ENCODE results near the gene C6orf120.

DNA sequence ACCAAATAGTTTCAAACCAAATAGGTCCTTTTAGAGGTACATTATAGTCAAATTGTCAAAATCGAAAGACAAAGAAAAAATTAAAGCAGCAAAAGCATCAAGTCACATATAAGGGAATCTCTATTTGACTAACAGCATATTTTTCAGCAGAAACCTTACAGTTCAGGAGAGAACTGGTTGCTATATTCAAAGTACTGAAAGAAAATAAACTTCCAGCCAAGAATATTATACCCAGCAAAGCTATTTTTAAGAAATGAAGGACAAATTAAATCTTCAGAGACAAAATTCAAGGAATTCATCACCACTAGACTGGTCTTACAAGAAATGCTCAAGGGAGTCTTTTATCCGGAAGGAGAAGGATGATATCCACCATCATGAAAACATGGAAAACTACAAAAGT lies 16.1 kb upstream of the C6orf120 start:
- TF ChIP-seq, protein P1, sequence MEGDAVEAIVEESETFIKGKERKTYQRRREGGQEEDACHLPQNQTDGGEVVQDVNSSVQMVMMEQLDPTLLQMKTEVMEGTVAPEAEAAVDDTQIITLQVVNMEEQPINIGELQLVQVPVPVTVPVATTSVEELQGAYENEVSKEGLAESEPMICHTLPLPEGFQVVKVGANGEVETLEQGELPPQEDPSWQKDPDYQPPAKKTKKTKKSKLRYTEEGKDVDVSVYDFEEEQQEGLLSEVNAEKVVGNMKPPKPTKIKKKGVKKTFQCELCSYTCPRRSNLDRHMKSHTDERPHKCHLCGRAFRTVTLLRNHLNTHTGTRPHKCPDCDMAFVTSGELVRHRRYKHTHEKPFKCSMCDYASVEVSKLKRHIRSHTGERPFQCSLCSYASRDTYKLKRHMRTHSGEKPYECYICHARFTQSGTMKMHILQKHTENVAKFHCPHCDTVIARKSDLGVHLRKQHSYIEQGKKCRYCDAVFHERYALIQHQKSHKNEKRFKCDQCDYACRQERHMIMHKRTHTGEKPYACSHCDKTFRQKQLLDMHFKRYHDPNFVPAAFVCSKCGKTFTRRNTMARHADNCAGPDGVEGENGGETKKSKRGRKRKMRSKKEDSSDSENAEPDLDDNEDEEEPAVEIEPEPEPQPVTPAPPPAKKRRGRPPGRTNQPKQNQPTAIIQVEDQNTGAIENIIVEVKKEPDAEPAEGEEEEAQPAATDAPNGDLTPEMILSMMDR (IDR thresholded peaks at IDR 0.05), result no peak
- TF ChIP-seq POLR2A (IDR thresholded peaks at IDR 0.05), result no peak
